Gastrocnemius medialis (tissue), 4 donors: ENCODE results near the gene FGFBP2. TPM values are rescaled to one million over a fixed set of nuclear protein-coding genes. Genes with fewer than 3 reads are reported as not detected.

Experiments
- ATAC-seq, 2 donors: fragments of 150-250 bp; one replicate each; pipeline ENCODE4 v1.9.1; 2016
- DNase-seq, 2 donors: peaks; one replicate each; pipeline ENCODE4 v3.0.0-alpha.2; 2019
- H3K27ac ChIP-seq, 4 donors: fragments of 200-600 bp; sonication (generic); 1 replicate in 1 of 4; 2 replicates in 3 of 4; pipeline ENCODE4 v1.5.1; 2016 to 2018; ENCODE audit warnings: mild to moderate bottlenecking in 2 of 4, moderate library complexity in 1 of 4
- H3K27me3 ChIP-seq, 3 donors: fragments of 200-600 bp; sonication (generic) in 2 of 3; 1 replicate in 1 of 3; 2 replicates in 2 of 3; pipeline versions ENCODE4 v1.5.1 to v1.6.0; 2016 to 2019; ENCODE audit warnings: mild to moderate bottlenecking in 1 of 3, moderate library complexity in 1 of 3
- H3K36me3 ChIP-seq, 2 donors: fragments of 200-600 bp; sonication (generic) in 1 of 2; one replicate each; pipeline ENCODE4 v1.5.1; 2017 to 2018
- H3K4me1 ChIP-seq, 2 donors: fragments of 200-600 bp; sonication (generic) in 1 of 2; one replicate each; pipeline ENCODE4 v1.5.1; 2016 to 2017; ENCODE audit warnings: mild to moderate bottlenecking in 2 of 2
- H3K4me3 ChIP-seq, 4 donors: fragments of 200-600 bp; sonication (generic) in 3 of 4; 1 replicate in 1 of 4; 2 replicates in 3 of 4; pipeline ENCODE4 v1.5.1; 2016 to 2019; ENCODE audit warnings: mild to moderate bottlenecking in 2 of 4
- H3K9me3 ChIP-seq, 3 donors: fragments of 200-600 bp; sonication (generic) in 2 of 3; 1 replicate in 1 of 3; 2 replicates in 2 of 3; pipeline ENCODE4 v1.5.1; 2016 to 2019
- POLR2A ChIP-seq, 2 donors: fragments of 450-650 bp; IDR thresholded peaks; one replicate each; pipeline ENCODE4 v1.6.1; 2017; ENCODE audit warnings: antibody characterized with exemption in 2 of 2, mild to moderate bottlenecking in 2 of 2, moderate library complexity in 2 of 2
- in situ Hi-C, 4 donors: fragments of 200-750 bp; cut with MboI; loops; one replicate each; pipeline versions ENCODE4 v1.15.0 to v1.8.0; 2017; ENCODE audit warnings: low sequenced_read_pairs in 4 of 4
- intact Hi-C: fragments of 100-400 bp; cut with DNase I; formaldehyde crosslinking; loops from one replicate; pipeline ENCODE4 v1.15.1; 2023; ENCODE audit warnings: low total_unique reads
- total RNA-seq, 4 donors: library from RNA; depleted of rRNA; stranded (reverse); fragments of >200 nt; gene quantifications; one replicate each; pipeline versions ENCODE4 v1.1.0 to v1.2.3, GENCODE V29; 2016
- TF ChIP-seq, protein P1 (sequence below), 5 experiments: fragments of 450-650 bp in 3 of 5; fragments of 200-600 bp in 2 of 5; sonication (generic) in 2 of 5; IDR thresholded peaks in 4 of 5; conservative IDR thresholded peaks in 1 of 5; 1 replicate in 4 of 5; 2 replicates in 1 of 5; pipeline ENCODE4 v1.5.1; 2016 to 2019; ENCODE audit warnings: antibody characterized with exemption in 5 of 5, mild to moderate bottlenecking in 3 of 5, moderate library complexity in 3 of 5

Gene FGFBP2
- total RNA-seq, 4 donors from 2014 or later: 0.31 to 2.9 (median 1.1) TPM; not detected in 1

DNA sequence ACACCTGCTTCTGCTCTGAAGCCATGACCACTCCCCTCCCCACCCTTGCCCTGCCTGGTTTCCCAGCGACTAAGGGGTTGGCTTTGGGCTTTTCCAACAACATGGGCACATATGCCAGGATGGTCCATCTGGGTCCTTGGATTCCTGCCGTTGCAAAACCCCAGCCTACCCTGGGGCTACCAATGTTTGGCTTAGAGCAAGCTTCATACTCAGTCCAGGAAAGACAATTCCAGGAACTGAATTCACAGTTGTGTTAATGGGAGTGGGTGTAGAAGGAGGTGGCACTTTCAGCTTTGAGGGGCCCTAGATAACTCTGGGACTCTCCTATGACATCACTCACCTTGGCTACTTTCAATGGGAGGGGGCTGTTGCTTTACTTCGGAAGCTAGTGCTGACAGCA lies 33.4 kb downstream of the FGFBP2 start:
- no peak for TF ChIP-seq POLR2A (IDR thresholded peaks at IDR 0.05)
- TF ChIP-seq, protein P1, sequence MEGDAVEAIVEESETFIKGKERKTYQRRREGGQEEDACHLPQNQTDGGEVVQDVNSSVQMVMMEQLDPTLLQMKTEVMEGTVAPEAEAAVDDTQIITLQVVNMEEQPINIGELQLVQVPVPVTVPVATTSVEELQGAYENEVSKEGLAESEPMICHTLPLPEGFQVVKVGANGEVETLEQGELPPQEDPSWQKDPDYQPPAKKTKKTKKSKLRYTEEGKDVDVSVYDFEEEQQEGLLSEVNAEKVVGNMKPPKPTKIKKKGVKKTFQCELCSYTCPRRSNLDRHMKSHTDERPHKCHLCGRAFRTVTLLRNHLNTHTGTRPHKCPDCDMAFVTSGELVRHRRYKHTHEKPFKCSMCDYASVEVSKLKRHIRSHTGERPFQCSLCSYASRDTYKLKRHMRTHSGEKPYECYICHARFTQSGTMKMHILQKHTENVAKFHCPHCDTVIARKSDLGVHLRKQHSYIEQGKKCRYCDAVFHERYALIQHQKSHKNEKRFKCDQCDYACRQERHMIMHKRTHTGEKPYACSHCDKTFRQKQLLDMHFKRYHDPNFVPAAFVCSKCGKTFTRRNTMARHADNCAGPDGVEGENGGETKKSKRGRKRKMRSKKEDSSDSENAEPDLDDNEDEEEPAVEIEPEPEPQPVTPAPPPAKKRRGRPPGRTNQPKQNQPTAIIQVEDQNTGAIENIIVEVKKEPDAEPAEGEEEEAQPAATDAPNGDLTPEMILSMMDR (IDR thresholded peaks at IDR 0.05 in 4 of 5, conservative IDR thresholded peaks at IDR 0.05 in 1 of 5): no peak
- DNase-seq (no peak), ATAC-seq (no peak)
- H3K4me3 ChIP-seq: no peak overlapping the region
- H3K36me3 ChIP-seq: no peaks in the 10 kb centered on the region
- no peak overlapping the region for H3K27ac ChIP-seq
- intact Hi-C loops: no loop called here
- H3K4me1 ChIP-seq: no peaks in the 10 kb centered on the region
- H3K27me3 ChIP-seq: no peaks in the 10 kb centered on the region
- no peaks in the 10 kb centered on the region for H3K9me3 ChIP-seq
- in situ Hi-C loops: no loop called here

DNA sequence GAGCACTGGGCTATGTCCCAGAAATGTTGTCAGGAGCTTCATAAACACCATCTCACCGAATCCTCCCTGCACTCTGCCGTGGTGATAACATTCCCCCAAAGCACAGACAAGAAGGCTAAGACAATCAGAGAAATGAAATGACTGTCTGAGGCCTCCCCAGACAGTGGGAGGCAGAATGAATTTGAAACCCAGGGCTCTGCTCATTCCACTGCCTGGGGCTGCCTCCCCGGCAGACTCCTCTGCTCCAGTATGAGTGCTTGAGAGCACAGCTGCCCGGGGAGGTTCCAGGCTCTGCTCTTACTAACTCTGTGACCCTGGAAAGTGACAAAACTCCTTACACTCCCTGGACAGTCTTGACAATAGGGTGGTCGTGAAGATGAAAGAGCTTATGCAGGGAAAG lies 34.1 kb downstream of the FGFBP2 start:
- no peak for ATAC-seq
- no peaks in the 10 kb centered on the region for H3K36me3 ChIP-seq
- H3K4me3 ChIP-seq: no peak overlapping the region
- no peak for TF ChIP-seq POLR2A (IDR thresholded peaks at IDR 0.05)
- TF ChIP-seq, protein P1 (IDR thresholded peaks at IDR 0.05 in 4 of 5, conservative IDR thresholded peaks at IDR 0.05 in 1 of 5): no peak
- no peak overlapping the region for H3K27ac ChIP-seq
- H3K4me1 ChIP-seq: no peaks in the 10 kb centered on the region
- no peak for DNase-seq
- intact Hi-C loops: no loop called here
- H3K9me3 ChIP-seq: no peaks in the 10 kb centered on the region
- in situ Hi-C loops: no loop called here
- H3K27me3 ChIP-seq: no peaks in the 10 kb centered on the region

DNA sequence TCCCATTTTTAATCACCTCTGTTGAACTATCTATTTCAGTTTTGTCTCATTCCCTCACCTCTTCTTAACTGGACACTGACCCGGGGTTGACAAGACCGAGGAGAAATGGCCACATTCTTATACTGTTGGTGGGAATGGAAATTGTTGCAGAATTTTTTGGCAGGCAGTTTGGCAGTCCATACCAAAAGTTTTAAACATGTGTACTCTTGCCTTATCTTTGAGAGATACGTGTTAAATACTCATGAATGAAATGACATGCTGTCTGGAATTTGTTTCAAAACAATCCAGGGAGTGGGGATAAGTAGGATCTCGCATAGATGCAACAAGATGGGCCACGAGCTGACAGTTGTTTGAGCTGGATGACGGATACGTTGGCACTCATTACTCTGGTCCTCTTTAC lies 36.5 kb downstream of the FGFBP2 start:
- H3K36me3 ChIP-seq: no peaks in the 10 kb centered on the region
- ATAC-seq (no peak), DNase-seq (no peak)
- in situ Hi-C loops (no loop called here), intact Hi-C loops (no loop called here)
- H3K27ac ChIP-seq: no peak overlapping the region
- no peaks in the 10 kb centered on the region for H3K9me3 ChIP-seq
- H3K4me3 ChIP-seq: no peak overlapping the region
- H3K27me3 ChIP-seq: no peaks in the 10 kb centered on the region
- TF ChIP-seq, protein P1 (IDR thresholded peaks at IDR 0.05 in 4 of 5, conservative IDR thresholded peaks at IDR 0.05 in 1 of 5): no peak
- no peaks in the 10 kb centered on the region for H3K4me1 ChIP-seq

DNA sequence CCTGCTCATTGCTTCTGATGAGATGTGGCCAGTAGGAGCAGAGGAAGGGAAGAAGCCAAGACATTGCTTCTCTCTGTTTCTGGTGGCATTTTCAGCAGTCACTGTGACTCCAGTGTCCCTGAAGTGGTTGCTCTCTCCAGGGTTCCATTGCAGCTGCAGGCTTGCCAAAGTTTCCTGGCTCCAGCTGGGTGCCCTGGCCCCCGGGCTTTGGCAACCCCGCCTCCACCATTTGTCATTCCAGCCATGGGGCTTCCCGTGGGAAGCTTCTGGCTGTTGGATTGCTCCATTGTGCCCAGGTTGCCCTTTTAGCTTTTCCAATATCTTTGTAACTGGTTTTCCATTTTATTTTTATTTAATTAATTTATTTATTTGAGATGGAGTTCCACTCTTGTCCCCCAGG lies 37.1 kb downstream of the FGFBP2 start:
- in situ Hi-C loops (no loop called here), intact Hi-C loops (no loop called here)
- Histone ChIP-seq H3K36me3 (no peaks in the 10 kb centered on the region), H3K4me1 (no peaks in the 10 kb centered on the region), H3K27me3 (no peaks in the 10 kb centered on the region), H3K27ac (no peak overlapping the region), H3K9me3 (no peaks in the 10 kb centered on the region), H3K4me3 (no peak overlapping the region)
- DNase-seq (no peak), ATAC-seq (no peak)
- TF ChIP-seq, protein P1 (IDR thresholded peaks at IDR 0.05 in 4 of 5, conservative IDR thresholded peaks at IDR 0.05 in 1 of 5): no peak
- TF ChIP-seq POLR2A (IDR thresholded peaks at IDR 0.05): no peak

DNA sequence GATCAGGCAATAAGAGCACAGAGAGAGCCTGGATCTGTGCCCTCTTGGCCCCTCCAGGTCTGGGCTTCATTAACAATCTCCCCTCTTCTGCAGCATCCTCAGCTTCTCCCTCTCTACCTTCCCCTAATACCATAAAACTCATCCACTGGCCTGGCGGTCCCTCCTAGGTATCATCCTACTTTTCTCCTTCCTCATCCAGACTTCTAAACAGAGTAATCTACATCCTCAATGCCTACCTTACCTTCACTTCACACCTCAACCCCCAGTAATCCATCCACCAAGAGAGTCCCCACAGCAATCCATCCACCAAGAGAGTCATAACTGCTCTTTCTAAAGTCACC lies 41.4 kb downstream of the FGFBP2 start:
- in situ Hi-C loops (no loop called here), intact Hi-C loops (no loop called here)
- DNase-seq (no peak), ATAC-seq (no peak)
- Histone ChIP-seq H3K4me1 (no peaks in the 10 kb centered on the region), H3K36me3 (no peaks in the 10 kb centered on the region), H3K9me3 (no peaks in the 10 kb centered on the region), H3K27ac (no peak overlapping the region), H3K4me3 (no peak overlapping the region), H3K27me3 (no peaks in the 10 kb centered on the region)
- TF ChIP-seq POLR2A (IDR thresholded peaks at IDR 0.05): no peak
- TF ChIP-seq, protein P1 (IDR thresholded peaks at IDR 0.05 in 4 of 5, conservative IDR thresholded peaks at IDR 0.05 in 1 of 5): no peak
